GM12874 (cell line): ENCODE measurements around the gene TEX51.

Experiments
- CTCF ChIP-seq: IDR thresholded peaks from 2 replicates; pipeline ENCODE4 v1.5.1; 2011; ENCODE audit warnings: low read depth, mild to moderate bottlenecking, control low read depth, low read length, moderate library complexity; ENCODE audit not compliant: insufficient read depth

The TEX51 gene

GRCh38 chr2:126909366-126909765 lies 10.7 kb downstream of the TEX51 start:
- no peak for TF ChIP-seq CTCF

- no peak for TF ChIP-seq CTCF
Measured at GRCh38 chr2:126909781-126910180, 11.1 kb downstream of the TEX51 start.

GRCh38 chr2:126910637-126911036 lies 11.9 kb downstream of the TEX51 start:
- no peak for TF ChIP-seq CTCF

GRCh38 chr2:126911111-126911796 lies 12.6 kb downstream of the TEX51 start:
- no peak for TF ChIP-seq CTCF

GRCh38 chr2:126912201-126912600 lies 13.5 kb downstream of the TEX51 start:
- TF ChIP-seq CTCF, result no peak

- no peak for TF ChIP-seq CTCF
Measured at GRCh38 chr2:126913329-126913728, 14.6 kb downstream of the TEX51 start.

- TF ChIP-seq CTCF, result no peak
Measured at GRCh38 chr2:126913881-126914615, 15.4 kb downstream of the TEX51 start.
